ENCODE measurements around the gene MERTK.

GRCh38 chr2:111897630-111897923, 830 bp upstream of the MERTK start:
- TF ChIP-seq CTCF (IDR thresholded peaks at IDR 0.05; ENCODE audit: insufficient read depth, low read depth, low read length) = no peak
- no peak for TF ChIP-seq EZH2 (IDR thresholded peaks at IDR 0.05; ENCODE audit: insufficient read depth, low read length)

Data from astrocyte (in vitro differentiated cells and primary cell).